Activated CD4-positive, alpha-beta T cell treated with anti-CD3 and anti-CD28 coated beads, Interleukin-2, amount 50 U/mL, for 4 hours (primary cell): ENCODE data around the gene ARL5A.

Experiments
- DNase-seq, 2 experiments: peaks; one replicate each; pipeline ENCODE4 v3.0.0-alpha.2; 2020

ARL5A gene

DNA sequence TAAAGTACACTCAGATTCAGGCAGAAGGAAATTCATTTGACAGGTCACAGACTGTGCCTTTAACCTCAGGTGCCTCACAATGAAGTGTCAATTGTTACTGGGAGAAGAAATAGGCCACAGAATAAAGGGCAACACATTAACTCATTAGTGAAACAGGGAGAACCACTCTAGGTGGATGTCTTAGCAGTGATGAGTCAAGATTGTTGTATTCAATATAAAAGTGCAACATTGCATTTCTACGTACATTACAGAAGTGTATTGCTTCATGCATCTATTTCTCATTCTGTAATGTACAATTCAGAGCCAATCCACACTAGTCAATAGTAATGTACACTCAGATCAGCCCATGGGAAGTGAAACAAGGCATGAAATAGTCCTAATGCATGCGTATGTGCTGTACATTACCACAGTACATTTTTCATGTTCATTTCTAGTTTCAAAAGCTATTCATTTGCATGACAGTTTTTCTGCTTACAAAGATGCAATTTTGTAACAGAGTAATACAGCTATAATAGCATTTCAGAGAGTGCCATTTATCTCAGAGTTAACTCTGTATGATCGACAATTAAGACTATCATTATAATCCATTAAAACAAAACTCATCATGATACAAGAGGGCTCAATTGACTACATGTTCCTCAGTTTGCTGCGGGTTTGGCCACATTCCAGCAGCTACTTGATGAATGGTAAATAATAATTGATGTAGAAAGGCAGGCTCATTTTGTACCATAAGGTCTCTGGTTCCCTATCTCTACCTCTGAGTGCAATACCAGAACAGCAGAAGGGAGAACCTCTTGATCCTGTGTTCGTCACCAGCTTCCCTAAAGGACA, 12.2 kb upstream of the ARL5A start:
- no peak for DNase-seq

DNA sequence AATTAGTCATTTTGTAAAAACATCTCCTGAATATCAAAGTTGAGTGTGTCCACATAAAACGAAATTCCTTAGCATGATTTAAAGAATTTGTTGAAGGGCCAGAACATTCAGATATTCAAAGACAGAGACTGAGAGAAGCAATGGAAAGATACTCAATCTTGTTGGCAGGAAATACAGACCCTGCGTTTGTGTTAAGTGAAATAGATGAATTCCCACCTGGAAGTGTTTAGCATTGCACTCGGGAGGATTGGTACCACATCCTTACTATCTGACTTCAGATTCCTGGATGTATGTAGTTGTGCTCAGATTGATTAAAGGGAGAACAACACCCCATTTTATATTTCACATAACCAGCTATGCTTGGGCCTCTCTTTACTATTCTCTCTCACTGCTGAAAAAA, 9.7 kb upstream of the ARL5A start:
- DNase-seq: no peak

DNA sequence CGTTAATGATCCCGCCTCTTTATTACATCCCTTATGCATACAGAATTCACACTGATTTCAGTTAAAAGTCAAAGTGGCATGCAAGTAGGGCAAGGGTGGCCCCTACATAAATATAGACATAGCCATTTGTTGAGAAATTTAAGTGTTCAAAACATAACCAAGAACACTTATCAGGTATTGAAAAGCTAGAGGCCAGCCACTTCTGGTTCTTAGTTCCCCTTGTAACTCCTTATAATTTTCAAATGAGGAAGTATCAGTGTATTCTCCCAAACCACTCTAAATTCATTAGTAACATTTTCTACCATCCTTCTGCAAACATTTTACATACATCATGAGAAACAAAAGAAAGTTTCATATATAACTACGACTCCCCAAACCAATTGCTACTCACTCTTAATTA, 5.8 kb upstream of the ARL5A start:
- DNase-seq: no peak

DNA sequence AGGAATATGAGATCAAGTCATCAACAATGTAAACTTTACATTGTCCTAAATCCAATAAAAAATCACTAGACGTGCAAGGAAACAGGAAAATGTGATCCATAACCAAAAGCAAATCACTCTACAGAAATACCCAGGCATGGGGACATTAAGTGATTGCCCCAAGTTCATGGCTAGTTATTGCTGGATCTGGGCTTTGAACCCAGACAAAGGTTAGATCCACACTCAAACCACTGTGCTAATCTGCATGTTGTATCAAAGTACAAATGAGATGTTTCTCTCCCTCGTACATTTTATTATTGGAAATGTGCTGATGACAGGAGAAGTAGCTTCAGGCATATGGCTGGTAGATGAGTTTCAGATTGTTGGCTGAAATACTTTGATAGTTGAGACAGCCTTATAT, 2.7 kb upstream of the ARL5A start:
- no peak for DNase-seq

DNA sequence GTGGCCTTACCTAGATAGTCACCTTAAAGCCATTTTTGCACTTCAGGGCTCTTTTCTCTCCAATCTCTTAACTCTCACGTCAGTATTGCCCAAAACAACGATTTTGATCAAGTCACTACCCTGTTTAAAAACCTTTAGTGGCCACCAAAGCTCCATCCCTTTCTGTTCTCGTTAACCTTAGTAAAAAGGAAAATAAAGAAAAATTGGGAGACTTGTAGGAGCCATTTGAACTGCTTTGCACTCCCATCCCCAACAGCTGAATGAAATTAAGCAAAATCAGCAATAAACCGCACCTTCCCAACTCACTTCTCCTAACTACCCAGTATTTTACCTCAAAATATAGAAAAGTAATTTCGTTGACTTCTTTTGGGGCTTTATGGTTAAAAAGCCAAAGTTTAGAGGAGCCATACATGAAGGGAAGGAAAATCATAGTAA, 686 bp upstream of the ARL5A start:
- no peak for DNase-seq

DNA sequence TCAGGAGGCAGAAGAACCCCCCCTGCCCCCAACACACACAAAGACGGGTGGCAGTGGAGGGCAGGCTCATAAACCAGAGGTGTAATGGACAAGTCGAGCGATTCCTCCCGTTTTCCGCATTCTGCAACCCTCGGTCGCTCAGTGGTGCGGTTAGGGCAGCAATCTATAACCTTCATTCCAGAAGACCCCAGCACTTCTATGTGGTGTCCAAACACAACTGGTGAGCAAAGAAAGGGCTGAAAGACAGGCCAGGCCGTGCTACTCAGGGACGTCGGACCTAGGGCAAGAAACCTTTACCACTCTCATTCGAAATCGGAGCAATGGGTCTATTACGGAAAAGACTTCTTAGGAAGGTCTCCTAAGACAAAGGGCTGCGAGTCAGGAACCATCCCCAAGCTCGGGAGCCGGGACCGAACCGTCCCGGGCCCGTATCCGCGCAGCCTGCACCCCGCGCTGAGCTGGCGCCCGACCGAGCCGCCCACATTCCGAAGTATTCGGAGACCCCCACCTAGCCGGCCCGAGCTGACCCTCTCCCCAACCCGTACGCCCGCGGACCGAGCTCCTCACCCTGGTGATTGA, 568 bp downstream of the ARL5A start:
- no peak for DNase-seq

DNA sequence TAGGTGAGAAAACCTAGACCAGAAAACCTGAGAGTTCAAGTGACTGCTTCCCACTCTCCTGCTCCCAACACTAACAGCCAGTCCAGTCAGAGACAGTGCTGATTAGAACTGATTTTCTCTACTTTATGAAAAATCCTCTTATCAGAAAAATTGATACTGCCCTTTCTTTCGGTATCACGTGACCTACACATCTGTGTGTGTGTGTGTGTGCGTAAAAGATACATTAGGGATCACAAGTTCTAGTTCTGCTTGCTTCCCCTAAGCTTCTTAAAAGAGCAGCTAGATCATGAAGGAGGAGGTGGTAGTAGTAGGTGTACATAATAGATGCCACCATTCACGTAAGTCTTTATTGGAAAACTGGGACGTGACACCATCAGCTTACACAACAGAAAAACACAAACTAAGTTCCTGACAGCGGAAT, 1.5 kb downstream of the ARL5A start:
- DNase-seq: no peak

DNA sequence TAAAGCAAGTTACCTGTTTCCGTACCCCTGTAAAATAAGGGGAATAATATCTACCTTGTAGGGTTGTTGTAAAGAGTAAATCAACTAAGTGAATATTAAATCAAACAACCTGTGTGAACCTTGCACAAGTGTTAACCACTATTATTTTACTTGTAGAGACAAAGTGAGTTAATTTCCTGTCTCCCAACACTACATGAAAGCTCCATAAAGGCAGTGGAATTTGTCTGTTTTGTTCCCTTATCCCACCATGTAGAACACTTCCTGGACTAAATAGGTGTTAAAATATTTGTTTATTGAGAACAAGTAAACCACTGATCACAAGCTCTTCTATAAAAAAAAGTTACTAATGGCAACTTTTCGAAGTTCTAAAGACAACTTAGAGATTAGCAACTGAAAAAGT, 3.3 kb downstream of the ARL5A start:
- no peak for DNase-seq

DNA sequence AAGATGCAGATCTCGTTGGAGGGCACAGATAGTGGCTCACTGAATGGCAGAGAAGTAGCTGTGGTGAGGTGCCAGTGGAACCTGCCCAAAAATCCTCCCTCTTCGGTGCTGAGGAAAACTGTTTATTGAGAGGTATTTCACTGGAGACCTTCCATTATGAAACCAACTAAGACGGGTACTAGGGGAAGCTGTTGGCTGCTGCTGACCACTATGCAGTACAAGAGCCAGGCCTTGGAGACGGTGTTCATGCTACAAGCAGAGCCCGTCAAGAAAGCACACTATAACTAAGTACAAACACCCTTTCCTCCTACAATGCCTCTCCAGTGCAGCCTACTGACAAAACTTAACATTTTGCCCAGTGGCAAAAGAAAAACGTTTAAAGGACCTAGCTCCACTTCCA, 4.6 kb downstream of the ARL5A start:
- DNase-seq: no peak

DNA sequence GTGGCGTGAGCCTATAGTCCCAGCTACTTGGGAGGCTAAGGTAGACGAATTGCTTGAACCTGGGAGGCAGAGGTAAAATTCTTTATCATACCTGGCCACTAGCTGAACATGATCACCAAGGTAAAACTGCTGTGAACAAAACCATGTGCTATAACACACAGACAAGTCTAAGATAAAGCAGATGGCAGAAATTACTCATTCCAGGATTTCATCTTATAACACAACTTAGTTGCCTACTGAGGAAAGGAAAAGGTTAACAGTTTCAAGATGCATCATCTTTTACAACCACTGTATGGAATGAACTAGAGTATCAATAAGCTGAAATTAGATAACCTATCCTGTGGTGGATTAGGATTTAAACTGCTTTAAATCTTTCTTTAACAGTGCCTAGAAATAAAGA, 8.3 kb downstream of the ARL5A start:
- no peak for DNase-seq

DNA sequence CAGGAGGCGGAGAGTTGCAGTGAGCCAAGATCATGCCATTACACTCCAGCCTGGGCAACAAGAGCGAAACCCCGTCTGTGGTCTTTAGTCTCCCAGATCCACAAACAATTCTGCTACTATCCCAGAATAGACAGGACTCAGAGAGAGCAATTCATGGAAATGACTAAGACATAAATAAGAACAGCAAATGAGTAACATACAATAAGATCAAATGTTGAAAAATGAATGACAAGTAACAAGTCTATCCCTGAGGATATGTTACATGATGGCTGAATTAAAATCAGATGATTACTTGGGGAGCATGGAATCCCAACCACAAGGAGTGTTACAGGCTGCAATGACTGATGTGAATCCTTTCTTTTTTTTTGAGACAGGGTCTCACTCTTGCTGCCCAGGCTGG, 10.3 kb downstream of the ARL5A start:
- no peak for DNase-seq

DNA sequence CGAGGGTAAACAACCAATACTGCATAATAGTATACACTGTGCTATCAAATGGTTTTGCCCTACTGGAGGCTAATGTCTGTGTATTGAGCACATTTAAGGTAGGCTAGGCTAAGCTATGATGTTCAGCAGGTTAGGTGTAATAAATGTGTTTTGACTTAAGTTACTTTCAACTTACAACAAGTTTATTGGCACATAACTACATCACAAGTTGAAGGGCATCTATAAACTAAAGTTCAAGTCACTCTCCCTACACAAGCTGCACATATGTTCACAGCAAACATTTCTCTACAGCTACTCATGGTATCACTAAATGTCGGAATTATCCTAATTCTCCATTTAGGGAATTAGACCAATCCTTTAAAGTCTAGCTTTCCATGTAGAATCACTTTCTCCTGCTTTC, 11.4 kb downstream of the ARL5A start:
- DNase-seq: no peak

DNA sequence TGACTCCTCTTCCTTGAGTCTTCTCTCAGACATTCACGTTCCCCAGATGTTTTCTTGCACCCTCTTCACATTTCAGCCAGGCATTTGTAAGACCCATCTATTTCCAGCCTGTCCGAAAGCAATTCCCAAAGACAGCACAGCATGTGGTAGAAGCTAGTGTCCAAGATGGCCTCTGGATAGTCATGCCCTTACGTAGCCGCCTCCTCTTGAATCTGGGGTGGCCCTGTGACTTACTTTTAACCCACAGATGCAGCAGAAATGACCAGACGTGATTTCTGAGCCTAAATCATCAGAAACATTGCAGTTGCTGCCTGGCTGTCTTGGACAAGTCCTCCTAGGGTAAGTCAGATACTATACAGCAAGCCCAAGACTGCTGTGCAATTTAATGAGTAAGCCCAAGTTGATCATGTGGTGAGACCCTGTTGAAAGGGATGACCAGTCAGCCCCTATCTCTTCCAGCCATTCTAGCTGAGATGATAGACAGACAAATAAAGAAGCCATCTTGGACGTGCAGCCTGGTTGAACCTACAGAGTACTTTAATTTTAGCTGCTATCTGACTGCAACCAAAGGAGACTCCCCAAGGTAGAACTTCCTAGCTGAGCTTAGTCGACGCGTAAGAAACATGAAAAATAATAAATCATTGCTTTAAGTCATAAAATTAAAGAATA, 12.3 kb downstream of the ARL5A start:
- DNase-seq: no peak

DNA sequence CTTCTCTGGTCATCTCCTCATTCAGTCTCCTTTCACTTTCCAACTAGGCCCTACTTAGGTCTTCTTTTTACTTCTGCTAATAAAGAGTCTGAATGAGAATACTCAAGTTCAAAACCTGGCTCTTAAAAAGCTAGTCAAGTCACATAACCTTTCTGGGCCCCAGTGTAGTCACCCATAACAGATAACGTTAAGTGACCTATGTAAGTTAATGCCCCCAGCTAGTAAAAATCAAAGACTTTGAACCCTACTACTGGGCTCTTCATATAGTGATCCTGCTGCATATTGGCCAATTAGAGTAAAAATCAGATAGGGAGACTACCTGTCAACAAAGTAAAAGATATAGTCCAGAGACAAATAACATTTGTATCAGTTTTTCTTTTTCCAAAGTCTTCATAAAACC, 17.7 kb downstream of the ARL5A start:
- no peak for DNase-seq

DNA sequence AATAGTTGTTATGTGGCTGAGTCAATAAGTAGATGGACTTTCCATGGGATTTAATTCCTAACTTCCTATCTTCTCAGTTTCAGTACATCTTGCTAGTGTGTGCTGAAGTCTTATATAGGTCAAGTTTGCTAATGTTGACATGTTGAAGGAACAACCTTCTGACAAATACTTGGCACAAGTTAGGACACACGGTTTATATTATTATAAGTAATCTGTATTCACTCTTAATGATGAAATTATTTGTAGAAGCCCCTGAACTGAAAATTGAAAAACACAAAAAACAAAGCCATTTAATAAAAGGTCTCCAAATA, 19.2 kb downstream of the ARL5A start:
- no peak for DNase-seq

DNA sequence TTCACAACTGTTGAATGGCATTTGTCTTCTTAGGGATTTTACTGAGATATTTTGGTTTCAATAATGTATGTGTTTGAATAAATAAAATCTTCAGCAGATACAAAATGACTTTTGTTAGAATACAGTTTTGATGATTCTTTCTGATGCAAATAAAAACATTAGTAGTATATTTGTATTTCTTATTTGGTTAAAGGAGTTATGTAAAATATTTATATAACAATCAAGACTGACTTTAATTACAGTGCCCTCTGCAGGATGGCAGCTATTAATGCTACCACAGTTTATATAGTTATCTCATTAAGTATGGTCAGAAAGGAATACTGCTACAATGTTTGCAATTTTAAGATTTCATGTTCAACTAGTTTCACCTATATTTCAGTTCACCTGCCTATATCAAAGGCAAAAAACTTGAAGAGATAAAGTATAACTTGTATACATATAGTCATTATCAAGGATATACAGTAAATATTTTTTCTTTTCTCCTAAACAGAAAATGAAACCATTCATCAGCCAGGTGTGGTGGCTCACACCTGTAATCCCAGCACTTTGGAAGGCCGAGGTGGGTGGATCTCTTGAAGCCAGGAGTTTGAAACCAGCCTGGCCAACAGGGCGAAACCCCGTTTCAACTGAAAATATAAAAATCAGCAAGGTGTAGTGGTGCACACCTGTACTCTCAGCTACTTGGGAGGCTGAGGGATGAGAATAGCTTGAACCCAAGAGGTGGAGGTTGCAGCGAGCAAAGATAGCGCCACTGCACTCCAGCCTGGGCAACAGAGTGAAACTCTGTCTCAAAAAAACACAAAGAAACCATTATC, 19.8 kb downstream of the ARL5A start:
- no peak for DNase-seq

DNA sequence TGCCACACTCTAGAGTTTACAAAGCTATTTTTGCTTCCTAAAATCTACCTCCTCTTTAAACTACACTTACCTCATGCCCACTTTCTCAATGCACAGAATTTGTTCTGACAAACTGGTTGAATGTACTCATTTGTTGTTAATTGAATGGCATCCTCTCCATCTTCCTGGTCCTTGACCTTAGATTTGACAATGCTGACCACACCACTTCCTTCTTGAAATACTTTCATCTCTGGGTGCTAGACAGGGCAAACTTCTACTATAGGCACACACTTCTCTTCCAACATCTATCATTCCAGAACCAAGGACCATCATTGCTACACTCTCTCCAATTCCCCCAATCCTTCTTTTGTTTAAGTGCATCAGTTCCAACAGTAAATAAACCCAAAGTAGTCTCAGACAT, 22.3 kb downstream of the ARL5A start:
- DNase-seq: no peak

DNA sequence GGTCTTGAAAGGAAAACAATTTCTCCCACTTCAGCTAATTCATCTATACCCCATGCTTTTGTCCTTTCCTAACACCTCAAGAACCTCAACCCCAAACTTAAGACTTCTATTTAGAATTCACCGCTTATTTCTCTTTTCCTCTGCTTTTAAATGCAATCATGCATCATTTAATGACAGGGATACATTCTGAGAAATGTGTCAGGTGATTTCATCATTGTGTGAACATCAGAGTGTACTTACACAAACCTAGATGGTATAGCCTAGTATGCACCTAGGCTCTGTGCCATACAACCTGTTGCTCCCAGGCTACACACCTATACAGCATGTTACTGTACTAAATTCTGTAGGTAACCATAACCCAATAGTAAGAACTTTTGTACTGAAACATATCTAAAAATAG, 22.9 kb downstream of the ARL5A start:
- no peak for DNase-seq

DNA sequence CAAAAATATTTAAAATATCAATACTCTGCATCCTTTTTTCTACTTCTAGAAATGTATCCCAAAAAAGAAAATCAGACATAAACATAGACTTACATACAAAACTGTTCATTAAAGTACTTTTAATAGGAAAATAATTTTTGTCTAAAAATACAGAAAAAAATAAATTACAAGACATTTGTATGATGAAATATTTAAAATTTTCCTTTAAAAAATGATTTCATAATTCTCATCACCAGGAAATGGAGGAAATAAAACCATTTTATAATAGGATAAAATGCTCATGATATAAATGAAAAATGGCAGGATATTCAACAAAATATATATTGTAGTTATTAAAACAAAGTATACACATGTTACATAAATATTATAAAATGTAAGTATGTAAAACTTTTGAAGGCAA, 24.4 kb downstream of the ARL5A start:
- no peak for DNase-seq

DNA sequence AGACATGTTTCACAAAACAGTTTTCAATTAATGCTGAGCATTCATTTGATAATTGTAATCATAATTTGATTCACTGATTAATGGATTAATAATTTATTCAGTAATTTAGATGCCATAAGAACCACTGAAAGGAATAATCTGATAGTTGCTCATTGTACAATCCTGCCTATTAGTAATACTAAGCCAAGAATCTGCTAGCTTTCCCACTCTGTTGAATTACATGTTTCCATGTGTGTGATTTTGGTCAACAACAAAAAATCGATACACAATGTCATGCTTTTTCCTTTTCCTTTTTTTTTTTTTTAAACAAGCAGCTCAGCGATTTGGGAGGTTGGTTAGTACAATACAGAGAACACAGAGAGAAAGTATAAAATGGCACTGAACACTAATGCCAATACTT, 25.9 kb downstream of the ARL5A start:
- DNase-seq: no peak

DNA sequence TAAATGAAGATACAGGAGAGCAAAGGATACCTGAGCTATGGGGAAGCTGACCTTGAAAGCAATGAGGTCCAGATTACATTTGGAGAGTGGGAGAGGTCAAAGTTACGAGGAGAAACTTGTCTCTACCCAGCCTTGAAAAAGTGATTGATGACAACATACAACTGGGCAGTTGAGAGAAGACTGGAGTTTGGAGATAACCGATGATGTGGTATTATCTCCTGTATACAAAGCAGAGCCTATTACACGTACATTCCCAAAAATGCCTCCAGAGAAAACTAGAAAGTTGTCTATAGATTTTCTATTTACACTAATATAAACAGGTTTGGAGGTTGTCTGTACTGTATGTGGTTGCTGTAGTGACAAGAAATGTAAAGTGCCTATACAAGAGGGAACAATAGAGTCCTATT, 28.3 kb downstream of the ARL5A start:
- no peak for DNase-seq

DNA sequence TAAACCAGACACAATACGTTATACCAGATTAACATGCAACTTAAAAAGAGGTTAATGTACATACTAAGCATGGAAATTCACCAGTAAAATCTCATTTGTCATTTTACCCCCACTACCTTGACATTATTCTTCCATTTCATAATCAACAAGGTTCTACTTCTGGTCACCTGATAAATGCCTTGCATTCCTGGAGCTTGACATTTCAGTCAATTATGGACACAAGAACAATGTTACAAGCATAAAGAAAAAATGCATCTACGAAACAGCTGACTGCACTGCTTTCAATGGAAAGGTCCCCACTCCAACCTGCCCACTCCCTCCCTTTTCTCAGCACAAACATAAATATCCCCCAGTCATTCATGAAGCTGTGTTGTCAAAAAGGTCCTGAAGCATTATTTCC, 31.4 kb downstream of the ARL5A start:
- no peak for DNase-seq

DNA sequence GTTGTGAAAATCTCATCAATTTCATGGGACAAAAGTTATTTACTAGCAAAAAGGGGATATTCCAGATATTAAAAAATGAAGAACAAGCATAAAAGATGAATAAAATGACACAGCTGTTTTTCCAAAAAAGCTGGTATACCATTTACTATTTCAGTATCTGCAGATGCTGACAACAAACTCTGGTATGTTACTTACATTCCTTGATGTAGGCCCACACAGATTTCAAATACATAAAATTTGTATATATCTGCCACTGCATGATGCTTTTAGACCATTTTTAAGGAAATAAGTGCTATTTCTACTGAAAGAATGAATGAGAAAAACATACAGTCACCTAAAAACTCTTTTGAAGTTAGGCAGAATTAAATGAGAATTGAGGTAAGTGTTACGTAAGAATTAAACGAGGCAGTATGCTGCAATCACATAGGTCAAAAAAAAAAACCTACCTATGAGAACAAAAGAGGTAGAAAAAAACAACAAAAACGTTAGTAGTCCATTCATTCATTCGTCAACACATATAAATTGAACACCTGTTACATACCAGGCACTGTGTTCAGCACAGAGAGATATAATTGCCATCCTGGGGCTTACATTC, 32.5 kb downstream of the ARL5A start:
- DNase-seq: no peak
